GM20431 (cell line): ENCODE results near the gene SOWAHB.
"Not testable (repeated sequence)": the region's sequence is repeated elsewhere in the genome, so short reads cannot be mapped to it uniquely, and the experiment has no call there.

ENCODE experiments used
- in situ Hi-C: fragments of 300-500 bp; cut with MseI, MboI; formaldehyde crosslinking; loops from one replicate; pipeline ENCODE4 v1.15.0; 2020; ENCODE audit warnings: low sequenced_read_pairs; ENCODE audit not compliant: unreplicated experiment

SOWAHB gene

DNA sequence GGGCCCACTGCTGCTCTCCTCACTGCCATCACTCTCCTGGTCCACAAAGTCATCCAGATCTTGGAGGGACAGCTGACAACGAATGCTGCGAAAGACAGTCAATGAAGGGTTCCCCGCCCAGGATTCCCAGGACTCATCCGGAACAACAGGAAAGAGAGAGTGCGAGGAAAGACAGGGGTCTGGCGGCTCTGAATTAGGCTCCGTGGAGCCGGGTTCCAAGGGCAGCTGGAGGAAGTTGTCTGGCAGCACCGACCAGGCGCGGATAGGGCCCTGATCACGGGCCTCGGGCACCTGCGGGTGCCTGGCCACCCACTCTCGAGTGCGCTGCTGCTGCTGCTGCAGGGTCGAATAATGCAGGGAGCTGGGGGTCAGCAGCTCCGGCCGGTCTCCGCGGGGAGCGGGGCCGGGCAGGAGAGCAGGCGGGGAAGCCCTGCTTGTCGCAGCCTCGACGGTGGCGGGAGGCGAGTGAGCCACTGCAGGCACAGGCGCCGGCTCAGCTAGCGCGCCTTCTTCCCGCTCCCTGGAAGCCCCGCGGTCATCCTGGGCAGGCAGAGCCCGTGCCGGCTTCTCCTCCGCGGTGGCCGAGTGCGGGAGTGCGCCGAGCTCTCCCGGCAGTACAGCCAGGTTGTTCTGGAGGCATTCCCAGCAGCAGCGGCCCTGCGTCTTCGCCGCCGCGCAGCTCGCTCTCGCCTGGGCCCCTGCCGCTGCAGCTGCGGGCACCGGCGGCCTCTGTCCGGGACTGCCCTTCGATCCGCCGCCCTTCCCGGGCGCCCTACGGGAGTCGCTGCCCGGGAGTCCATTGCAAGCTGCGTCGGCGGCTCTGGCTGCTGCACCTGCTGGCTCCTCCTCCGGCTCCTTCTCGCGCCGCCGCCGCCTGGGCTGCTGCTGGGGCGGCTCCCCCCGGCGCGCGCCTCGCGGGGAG lies 1.1 kb downstream of the SOWAHB start:
- in situ Hi-C loops: no loop called here

DNA sequence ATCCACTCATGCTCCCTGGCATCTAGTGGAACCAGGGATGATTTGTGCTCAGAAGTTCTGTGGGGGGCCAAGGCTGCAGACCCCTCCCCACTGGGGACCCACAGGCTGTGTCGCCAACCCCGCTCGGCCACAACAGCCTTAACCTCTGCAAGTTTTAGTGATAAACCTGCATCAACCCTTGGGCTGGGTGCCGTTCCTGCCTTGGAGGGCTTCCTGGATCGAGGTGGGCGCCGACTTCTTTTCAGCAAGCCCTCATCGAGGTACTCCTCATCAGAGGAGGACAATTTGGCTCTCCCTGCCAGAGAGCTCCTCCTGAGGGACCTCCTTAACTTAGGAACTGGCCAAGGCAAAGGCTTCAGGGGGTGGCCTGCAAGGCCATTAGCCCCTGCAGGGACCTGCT lies 1.9 kb downstream of the SOWAHB start:
- in situ Hi-C loops: no loop called here

DNA sequence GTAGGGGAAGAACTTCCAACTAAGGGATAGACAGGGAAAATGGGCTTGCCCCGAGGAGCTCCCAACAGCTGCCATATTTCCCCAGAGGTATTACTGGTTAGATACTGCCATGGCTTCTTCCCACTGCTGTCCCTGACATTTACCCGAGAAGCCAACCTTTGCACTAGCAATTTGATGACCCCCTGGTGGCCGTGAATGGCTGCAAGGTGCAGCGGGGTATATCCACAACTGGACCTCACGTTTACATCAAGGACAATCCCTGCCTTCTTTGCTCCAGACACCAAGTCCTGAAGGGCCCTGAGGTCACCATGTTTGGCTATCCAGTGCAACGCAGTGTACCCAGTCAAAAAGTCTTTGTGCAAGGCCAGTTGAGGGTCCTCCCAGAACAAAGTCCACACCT lies 2.3 kb downstream of the SOWAHB start:
- in situ Hi-C loops: no loop called here

DNA sequence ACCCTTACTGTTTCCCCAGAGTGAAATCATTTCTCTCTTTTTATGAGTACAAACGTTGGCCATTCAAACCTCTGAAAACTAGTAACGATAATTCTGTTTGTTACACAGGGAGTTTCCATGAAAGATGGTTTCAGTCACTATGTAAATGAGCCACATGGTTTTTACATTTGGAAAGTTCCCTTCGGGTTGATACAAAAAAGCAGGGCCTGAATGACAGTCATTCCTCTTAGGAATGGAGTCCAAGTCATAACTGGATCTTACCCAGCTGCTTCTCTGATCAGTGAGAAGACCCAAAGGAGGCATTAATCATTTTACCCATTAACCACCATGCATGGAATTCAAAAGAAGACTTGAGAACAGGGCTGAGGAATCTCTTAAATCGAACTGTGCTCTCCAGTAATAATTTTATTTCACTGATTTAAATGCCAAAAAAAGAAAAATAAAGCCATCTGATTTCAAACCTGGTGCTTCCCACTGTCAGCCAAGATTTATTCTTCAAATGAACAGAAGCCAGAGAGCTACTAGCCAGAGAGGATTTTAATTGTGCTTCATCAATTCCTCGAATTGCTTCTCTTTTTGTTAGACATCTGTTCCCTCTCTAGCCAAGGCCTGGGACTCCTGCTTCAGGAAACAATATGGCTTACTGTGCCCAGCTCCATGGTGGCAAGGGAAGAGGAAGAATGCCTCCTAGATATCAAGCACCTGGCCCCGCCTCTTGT lies 3.2 kb downstream of the SOWAHB start:
- in situ Hi-C loops: no loop called here

DNA sequence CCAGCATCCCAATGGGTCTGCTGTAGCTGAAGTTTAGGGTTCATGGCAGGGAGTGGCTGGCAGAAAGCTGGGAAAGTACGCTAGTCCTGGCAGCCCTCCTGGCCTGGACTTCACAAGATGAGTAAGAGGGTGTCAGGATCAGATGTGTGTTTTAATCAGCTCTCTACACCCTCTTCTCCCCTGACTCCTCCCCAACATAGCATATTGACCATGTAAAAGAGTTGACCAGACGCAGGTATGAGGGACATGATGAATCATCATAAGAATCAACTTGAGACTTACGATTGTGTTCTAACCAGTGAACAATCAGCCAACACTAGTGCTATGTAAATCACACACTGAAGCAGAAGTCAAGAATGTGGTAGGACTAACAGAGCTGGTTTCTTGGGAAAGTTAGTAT lies 5.3 kb downstream of the SOWAHB start:
- in situ Hi-C loops: no loop called here

DNA sequence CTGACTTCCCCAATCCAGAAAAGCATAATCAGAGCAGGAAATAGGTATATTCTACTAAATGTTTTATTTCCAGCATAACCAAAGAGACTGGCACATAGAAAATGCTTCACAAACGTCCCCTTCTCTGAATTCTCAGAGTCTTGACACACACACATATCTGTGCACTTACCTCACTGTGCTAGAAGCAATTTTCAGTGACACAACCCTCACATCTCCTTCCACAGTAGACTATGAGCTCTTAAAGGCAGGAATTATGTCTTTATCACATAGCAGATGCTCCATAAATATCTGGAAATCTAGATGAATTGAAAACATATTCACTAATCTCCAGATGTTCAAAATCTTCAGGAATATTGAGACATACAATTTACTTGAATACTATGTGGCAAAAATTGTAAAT lies 5.9 kb downstream of the SOWAHB start:
- in situ Hi-C loops: no loop called here

DNA sequence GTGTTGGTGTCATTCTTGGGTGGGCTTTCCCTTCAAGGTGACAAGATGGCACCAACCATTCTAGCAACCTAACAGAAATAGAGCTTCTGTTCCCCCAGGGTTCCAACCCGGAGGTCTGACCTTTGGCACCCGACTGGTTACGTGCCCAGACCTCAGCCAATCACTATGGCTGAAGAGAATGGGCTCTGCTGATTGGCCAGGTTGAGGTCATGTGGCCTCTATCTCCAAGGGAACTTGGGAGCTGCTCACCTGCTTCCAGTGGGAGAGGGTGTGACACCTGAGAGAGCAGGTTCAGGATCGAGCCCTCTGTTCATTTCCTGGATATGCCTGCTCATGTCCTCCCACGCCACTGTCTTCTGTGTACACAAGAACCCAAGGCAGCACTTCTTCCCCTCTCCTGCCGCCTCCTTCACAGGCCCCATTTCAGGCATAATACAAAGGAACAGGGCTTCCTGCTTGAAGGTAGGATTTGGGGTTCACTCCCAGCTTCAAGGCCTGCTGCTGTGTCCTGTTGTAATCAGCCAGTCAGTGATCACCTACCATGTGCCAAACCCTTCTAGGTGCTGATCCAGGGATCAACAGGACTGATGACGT lies 11.0 kb downstream of the SOWAHB start:
- in situ Hi-C loops: no loop called here

DNA sequence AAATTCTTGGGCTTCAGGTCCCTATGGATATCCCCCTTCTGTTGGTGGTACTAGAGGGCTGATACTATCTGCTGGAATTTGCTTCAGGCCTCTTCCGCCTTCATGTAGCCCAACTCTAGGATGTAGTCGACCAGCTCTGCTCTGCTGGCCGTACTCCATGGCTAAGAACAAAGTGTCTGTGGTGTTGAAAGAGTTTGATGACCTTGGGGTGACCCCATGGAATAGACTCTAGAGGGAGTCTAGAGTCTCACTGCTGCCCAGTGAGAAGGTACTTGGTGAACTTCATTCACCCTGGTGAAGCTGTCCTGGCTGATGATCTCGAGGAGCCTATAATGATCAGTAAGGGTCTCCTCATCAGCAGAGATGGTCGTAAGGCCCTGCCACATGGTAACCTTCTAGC lies 11.7 kb downstream of the SOWAHB start:
- in situ Hi-C loops: no loop called here

DNA sequence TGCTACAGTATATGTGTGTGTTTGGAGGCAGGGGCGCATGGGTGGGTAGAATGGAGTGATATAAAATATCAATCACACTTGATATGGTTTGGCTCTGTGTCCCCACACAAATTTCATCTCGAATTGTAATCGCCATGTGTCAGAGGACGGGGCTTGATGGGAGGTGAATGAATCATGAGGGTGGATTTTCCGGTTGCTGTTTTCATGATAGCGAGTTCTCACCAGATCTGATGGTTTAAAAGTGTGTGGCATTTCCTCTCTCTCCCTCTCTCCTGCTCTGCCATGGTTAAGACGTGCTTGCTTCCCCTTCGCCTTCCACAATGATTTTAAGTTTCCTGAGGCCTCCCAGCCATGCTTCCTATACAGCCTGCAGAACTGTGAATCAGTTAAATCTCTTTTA lies 14.8 kb downstream of the SOWAHB start:
- in situ Hi-C loops: no loop called here

DNA sequence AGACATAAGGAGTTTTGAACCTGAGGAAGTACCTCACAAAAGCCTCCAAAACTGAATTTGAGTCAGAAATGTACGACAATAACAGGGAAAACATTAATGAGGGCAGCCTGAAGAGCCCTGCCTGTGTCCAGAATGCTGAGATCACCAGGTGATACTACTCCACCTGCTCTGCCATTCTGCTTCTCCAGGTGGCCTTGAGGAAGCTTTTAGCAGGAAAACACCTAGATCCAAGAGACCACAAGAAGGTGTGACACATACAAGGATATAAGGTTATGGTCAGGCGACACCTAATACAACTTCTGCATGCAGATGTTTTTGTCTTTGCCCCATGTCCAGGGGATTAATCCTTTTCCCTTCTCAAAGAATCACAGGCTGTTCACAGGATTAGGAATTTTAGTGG lies 15.3 kb downstream of the SOWAHB start:
- in situ Hi-C loops: no loop called here

DNA sequence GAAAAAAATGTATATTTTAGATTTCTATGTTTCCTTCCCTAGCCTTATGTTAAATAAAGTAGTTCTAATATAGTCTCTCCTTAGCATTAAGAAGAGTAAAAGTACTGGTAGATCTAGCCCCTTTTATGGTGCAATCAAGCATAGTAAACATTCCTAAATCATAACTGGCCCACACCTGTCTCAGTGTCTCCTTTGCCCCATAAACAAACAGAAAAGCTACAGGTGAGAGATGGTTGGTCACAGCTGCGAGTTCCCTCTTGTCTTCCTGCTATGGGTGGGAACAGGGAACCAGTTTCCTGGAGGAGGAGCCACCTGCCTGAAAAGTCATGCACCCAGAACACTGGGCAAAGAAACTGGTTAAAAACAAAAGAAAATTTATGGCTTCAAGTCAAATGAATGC lies 16.6 kb downstream of the SOWAHB start:
- in situ Hi-C loops: no loop called here

DNA sequence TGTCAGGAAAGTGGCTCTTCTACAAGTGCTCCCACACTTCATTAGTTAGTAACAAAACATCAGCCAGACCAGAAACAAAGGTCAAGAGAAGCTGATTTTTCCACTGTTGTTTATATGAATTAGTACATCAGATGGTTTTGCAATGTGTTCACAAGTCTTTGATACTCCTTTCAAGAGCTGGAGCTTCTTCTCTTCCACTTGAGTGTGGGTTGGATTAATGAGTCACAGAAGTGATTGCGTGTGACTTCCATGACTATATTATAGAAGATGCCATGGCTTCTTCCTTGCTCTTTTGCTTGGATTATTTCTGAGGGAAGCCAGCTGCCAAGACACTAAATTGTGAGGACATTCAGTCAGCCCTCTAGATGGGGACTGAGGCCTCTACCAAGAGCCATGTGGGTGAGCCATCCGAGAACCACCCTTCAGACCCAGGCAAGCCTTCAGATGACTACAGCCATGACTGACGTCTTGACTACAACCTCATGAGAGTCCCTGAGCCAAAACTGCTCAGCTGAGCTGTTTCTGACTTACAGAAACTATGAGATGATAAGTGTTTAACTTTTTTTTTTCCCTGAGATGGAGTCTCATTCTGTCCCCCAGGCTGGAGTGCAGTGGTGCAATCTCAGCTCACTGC lies 18.1 kb downstream of the SOWAHB start:
- in situ Hi-C loops: no loop called here

DNA sequence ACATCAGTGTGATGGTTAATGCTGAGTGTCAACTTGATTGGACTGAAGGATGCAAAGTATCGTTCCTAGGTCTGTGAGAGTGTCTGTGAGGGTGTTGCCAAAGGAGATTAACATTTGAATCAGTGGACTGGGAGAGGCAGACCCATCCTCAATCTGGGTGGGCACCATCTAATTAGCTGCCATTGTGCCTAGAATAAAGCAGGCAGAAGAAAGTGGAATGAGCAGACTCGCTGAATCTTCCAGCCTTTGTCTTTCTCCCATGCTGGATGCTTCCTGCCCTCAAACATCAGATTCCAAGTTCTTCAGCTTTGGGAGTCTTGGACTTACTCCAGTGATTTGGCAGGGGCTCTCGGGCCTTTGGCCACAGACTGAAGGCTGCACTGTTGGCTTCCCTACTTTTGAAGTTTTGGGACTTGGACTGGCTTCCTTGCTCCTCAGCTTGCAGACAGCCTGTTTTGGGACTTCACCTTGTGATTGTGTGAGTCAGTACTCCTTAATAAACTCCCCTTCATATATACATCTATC lies 19.2 kb downstream of the SOWAHB start:
- in situ Hi-C loops: not testable (repeated sequence)

DNA sequence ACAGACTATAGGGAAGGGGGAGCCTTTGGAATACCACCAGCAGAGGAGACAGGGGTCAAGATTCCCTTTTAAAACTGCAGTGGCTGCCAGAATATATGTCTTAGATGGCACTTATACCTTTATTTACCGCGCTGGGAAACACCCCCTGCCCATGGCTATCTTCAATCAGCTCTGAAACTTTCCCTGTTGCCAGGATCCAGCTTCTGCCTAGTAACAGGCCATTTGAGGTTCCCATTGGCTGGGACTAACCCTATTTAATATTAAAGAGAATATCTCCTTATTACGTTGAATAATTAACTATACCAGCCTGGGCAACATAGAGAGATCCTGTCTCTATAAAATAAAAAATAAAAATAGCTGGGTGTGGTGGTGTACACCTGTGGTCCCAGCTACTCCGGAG lies 23.8 kb downstream of the SOWAHB start:
- in situ Hi-C loops: no loop called here

DNA sequence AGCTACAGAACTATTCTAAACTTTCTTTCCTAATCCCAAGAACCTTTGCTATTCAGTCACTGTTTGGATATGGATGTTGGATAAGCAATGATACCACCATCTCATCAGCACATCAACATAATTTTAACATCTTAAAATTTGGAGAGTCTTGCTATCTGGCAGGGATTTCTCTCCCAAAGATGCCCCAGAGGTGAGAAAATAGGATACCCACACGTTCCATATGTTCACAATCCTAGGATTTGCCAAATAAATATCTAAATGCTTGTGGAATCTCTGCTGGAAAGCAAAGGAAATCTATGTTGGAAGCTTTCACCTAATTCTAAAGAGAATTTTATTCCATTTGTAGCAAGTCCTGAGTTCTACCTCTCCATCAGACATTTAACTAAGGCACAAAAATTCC lies 24.4 kb downstream of the SOWAHB start:
- in situ Hi-C loops: no loop called here

DNA sequence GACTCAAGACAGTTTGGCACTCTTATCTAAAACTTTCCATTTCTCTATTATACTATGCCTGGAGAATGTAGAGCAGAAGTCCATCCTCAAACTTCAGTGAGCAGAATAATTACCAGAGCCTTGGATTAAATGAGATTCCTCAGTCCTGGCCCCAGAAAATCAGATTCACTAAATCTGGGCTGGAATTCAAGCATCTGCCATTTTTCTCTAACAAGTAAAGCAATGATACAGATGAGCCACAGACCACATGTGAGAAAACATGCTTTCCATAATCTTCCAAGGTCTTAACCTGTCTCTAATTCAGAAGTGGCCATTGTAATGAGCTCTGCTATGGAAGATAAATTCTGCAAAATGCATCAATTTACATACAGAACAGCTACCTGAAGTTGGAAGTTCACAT lies 25.4 kb downstream of the SOWAHB start:
- in situ Hi-C loops: no loop called here

DNA sequence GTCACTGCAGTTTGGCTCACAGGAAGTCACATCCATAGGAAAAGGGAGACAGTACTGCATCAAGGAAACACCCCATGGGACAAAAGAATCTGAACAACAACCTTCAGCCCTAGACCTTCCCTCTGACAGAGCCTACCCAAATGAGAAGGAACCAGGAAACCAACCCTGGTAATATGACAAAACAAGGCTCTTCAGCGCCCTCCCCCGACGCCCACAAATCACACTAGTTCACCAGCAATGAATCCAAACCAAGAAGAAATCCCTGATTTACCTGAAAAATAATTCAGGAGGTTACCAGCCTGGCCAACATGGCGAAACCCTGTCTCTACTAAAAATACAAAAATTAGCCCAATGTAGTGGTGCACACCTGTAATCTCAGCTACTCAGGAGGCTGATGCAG lies 29.2 kb downstream of the SOWAHB start:
- in situ Hi-C loops: not testable (repeated sequence)

DNA sequence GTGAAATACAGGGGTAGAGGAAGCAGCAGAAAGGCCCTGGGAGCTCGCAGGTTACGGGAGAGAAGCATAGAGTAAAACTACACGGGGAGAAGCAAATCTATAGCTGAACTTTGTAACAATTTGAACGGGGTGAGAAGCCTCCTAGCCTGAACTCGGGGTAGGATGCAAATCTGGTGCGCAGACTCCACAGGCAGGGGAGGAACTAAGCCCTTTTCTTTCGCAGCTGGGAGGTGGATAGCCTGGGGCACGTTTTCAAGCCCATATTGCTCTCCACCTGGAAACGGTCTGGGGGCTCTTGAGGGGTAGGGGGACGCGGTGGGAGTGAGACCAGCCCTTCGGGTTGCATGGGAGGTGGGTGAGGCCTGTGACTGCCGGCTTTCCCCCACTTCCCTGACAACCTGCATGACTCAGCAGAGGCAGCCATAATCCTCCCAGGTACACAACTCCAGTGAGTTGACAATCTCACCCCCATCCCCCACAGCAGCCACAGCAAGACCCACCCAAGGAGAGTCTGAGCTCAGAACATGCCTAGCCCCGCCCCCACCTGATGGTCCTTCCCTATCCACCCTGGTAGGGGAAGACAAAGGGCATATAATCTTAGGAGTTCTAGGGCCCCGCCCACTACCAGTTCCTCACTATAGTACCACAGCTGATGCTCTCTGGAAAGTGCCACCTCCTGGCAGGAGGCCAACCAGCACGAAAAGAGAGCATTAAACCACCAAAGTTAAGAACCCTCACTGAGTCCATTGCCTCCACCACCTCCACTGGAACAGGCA lies 29.9 kb downstream of the SOWAHB start:
- in situ Hi-C loops: no loop called here

DNA sequence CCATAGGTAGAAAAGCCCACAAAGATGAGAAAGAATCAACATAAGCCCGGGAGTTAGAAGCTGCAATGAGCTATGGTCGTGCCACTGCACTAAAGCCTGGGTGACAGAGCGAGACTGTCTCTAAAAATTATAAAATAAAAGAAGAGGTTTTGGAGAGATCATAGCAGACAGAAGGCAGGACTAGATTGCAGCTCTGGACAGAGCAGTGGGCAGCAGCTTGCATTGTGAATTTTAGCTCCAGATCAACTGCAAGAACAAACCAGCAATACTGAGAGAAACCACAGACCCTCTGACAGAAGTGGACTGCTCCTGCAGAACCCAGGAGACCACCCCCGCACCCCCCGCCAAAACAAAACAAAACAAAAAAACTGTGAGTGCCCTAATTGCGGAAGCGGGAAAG lies 30.6 kb downstream of the SOWAHB start:
- in situ Hi-C loops: no loop called here

DNA sequence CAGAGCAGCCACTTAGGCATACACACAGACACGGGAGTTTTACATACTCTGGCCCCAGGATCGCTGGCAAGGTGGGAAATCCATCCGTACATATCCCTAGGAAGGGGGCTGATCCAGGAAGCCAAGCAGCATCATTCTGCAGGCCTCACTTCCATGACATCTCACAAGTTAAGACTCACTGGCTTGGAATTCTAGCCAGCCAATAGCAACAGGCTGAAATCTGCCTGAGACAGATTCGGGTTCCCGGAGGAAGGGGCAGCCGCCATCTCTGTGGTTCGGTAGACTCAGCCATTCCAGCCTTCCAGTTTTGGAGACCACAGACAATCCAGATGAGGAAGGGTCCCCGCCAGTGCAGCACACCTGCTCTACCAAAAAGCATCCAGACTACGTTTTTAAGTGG lies 31.3 kb downstream of the SOWAHB start:
- in situ Hi-C loops: no loop called here
